A673 (cell line): Measurements from ENCODE around the gene SLC6A18.

Experiments
- EZH2 ChIP-seq: fragments of 200-600 bp; sonication (generic); IDR thresholded peaks from 2 replicates; pipeline ENCODE4 v1.6.1; 2017; ENCODE audit warnings: borderline replicate concordance, low read depth, mild to moderate bottlenecking, mixed read lengths, antibody characterized with exemption, low read length; ENCODE audit not compliant: poor library complexity, severe bottlenecking
- TF ChIP-seq, protein P1 (sequence below): fragments of 300-800, 200-600 bp; sonication (generic); conservative IDR thresholded peaks from 2 replicates; pipeline ENCODE4 v1.5.1; 2017; ENCODE audit warnings: low read depth, mild to moderate bottlenecking, antibody characterized with exemption, low read length, moderate library complexity, mixed read lengths

DNA sequence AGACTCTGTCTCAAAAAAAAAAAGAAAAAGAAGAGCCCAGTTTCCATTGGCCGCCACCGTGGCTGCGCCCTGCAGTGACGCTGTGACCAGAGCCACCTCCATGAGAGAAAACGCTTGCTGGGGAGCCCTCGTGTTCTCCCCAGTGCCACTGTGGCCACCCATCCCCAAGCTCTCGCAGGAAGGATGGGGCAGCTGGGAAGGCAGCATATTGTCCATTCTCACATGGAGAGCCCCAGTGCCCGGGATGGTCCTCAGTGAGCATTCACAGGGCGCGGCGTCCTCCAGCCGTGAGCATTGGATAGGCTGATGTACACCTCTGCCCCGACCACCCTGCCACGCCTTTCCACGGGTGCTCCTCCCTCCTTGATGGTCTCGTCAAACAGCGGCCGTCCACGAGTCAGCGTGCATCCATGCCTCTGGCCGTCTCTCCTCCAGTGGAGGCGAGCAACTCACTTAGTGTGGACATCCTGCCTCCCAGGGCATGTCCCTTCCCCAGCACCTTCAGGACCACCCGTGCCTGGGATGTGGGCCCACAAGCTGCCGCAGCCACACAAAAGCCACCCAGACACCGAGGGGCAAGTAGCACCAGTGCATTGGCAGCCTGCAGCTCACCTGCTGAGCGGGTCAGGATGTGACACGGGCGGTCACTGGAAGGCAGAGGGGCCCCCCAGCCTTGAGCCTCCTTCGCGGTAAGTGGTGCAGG, 47.2 kb upstream of the SLC6A18 start:
- TF ChIP-seq, protein P1, sequence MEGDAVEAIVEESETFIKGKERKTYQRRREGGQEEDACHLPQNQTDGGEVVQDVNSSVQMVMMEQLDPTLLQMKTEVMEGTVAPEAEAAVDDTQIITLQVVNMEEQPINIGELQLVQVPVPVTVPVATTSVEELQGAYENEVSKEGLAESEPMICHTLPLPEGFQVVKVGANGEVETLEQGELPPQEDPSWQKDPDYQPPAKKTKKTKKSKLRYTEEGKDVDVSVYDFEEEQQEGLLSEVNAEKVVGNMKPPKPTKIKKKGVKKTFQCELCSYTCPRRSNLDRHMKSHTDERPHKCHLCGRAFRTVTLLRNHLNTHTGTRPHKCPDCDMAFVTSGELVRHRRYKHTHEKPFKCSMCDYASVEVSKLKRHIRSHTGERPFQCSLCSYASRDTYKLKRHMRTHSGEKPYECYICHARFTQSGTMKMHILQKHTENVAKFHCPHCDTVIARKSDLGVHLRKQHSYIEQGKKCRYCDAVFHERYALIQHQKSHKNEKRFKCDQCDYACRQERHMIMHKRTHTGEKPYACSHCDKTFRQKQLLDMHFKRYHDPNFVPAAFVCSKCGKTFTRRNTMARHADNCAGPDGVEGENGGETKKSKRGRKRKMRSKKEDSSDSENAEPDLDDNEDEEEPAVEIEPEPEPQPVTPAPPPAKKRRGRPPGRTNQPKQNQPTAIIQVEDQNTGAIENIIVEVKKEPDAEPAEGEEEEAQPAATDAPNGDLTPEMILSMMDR = no peak
- TF ChIP-seq EZH2 = no peak
